GM12872 (cell line): Measurements from ENCODE around the gene SMC3.

Source experiments
- CTCF ChIP-seq: IDR thresholded peaks from 3 replicates; pipeline ENCODE4 v1.5.1; 2011; ENCODE audit warnings: low read depth, mild to moderate bottlenecking, low read length, moderate library complexity; ENCODE audit not compliant: insufficient read depth

Gene SMC3

GRCh38 chr10:110597476-110597875 lies 30.0 kb downstream of the SMC3 start:
- TF ChIP-seq CTCF, result no peak

DNA sequence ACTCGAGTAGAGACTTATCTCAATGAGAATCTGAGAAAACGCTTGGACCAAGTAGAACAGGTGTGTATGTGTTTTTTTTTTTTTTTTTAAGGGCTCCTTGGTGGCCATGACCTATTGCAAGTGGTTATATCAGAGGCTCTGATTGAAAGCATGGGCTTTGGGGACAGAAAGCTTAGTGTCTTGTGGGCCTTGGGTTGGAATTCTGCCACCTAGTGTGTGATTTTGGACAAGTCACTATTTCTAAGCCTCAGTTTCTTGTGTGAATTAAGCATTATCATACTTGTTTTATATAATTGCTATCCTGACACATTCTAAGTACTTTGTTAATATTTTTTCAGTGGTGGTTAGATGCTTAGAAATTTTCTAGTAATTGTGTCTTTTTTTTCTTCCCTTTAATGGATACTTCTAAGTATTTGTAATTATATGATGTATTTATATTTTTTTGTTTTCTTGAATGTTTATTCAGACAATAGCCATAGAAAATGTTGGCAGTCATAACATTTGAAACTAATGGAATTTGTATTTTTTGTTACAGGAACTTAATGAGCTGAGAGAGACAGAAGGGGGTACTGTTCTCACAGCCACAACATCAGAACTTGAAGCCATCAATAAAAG lies 33.1 kb downstream of the SMC3 start:
- peak; percentile 64 for TF ChIP-seq CTCF

GRCh38 chr10:110601581-110601980 lies 34.1 kb downstream of the SMC3 start:
- no peak for TF ChIP-seq CTCF

DNA sequence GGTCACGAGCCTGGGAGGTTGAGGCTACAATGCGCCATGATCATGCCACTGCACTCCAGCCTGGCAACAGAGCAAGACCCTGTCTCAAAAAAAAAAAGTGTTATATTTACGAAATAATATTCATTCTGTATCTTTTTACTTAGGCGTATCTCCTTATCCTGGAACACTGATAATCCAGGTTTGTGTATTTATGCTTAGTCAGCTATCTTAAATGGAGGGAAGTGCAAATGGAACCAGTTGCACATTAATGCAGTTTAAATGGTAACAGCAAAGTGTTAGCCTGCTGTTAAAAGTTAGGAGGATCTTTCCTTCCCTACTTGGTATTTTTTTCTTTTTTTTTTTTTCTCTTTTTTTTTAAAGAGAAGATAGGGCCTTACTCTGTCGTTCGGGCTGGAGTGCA lies 40.6 kb downstream of the SMC3 start:
- no peak for TF ChIP-seq CTCF

DNA sequence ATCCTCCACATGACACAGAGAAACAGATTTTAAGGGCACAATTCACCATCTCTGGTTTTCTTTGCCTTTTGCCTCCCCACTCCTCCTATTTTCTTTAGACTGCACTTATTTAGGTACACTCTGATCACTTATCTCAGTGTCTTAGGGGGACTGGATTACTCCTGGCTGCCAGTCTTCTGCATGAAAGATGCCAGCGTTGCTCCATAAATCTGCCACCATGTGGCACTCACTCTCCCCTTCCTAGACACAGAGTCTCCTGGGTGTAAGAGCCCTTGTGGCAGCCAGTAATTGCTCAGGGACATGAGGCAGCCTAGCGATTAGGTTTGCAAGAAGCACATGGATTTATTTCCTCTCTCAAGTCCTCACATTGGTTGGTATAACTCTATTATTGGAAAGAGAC lies 42.1 kb downstream of the SMC3 start:
- TF ChIP-seq CTCF, result 0 out of 3 replicates have a peak, but pooled peaks have one; percentile 6

DNA sequence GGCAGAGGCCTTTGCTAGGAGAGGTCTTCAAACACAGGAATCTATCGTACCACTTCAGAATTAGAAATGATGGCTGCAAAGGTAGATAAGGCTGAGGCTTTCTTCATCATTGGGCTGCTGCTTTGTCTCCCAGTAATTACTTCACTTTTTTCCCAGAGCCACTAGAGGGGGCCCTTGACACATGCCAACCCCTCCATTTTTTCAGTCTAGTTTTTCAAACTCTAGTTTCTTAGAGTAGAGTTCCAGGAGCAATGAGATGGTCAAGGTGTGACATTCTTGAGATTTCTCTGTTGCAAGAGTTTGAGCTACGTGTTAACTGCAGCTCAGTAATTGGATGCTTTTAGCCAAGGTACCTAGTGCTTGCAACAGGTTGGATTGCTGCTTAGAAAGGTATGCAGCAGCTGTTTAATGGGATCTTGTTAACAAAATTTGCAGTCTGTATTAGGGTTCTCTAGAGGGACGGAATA lies 42.8 kb downstream of the SMC3 start:
- TF ChIP-seq CTCF, result peak; percentile 87

DNA sequence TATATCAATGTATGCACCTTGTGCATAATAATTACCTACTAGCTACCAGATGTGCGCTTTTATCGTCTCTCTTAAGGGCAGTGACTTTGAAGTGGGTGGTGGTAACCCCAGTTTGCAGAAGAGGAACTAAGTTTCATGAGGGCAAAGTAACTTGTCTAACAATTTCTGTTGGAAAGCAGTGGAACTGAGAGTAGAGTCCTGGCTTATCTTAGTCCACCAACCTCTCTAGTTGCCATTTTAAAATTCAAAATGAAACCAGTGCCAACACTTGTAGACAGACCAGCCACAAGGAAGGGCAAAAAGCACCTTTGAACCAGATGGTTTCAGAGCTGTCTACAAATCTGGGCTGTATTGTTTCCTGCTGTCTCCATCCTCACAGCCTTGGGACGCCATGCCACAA lies 44.6 kb downstream of the SMC3 start:
- no peak for TF ChIP-seq CTCF
